NCI-H748 (cell line): ENCODE results near the gene IL36B.

ENCODE experiments used
- DNase-seq: peaks from one replicate; lab custom pipeline; 2025; ENCODE audit not compliant: unreplicated experiment; lab: John Stamatoyannopoulos, UW

Gene IL36B

DNA sequence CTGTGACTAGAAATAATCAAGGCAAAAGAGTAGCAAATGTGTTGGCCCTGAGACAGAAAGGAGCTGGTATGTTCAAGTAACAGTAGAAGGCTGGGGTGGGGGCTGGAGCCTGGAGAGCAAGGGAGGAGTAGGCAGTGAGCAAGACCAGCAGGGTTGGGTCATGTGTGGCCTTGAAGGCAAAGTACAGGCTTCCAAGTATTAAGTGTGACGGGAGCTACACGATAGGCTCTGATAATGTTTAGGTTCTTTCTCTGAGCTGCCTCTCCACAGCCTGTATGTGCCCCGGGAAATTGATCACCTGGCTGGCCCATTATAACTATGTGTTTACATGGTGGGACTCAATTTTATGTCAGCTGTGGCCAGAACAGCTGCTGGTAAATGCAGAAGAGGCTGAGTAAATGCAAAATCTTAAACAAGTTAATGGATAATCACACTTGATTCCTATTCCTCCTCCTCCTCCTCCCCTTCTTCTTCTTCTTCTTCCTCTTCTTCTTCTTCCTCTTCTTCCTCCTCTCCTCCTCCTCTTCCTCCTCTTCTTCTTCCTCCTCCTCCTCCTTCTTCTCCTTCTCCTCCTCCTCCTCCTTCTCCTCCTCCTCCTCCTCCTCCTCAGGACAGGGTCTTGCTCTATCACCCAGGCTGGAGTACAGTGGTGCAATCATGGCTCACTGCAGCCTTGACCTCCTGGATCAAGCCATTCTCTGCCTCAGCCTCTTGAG is 24.4 kb upstream of the IL36B start:
- DNase-seq: no peak

DNA sequence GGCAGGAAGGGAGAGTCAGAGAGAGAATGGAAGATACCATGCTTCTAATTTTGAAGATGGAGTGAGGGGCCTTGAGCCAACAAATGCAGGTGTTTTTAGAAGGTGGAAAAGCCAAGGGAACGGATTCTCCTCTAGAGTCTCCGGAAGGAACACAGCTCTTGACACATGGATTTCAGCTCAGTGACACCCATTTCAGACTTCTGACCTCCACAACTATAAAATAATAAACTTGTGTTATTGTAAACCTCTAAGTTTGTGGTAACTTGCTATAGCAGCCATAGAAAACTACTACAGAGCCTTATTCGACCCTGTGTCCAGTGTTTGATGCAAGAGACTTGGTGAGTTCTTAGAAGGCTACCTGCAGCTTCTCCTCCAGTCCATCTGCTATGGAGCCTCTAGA is 22.9 kb upstream of the IL36B start:
- DNase-seq: no peak

DNA sequence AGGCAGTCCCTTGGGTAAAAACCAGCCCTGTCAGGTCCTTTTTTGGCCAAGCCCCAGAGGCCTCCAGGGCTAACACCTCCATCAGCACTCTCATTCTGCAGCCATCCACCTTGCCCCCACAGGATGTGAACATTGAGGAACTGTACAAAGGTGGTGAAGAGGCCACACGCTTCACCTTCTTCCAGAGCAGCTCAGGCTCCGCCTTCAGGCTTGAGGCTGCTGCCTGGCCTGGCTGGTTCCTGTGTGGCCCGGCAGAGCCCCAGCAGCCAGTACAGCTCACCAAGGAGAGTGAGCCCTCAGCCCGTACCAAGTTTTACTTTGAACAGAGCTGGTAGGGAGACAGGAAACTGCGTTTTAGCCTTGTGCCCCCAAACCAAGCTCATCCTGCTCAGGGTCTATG is 22.4 kb upstream of the IL36B start:
- DNase-seq: no peak

DNA sequence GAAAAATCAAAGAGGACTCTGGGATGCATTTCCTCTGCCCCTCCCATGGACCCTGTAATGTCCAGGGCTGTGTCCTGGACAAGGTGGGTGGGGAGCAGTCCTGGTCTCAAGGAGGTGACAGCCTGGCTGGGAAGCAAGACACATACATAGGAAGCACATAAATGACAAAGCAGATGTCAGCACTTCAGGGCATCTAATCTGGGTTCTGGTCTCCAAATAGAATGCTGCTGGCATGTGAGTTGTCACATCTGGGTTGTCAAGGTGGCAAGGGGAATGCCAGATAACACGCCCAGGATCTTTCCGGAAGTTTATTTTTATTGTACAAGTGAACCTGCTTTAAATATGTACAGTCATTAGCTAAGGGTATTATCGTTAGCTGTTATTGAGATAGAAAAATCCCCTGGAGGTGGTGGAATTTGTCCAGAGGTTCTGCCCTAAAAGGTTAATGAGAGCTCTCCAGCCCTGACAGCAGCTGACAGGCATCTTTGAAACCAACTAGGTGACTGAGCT is 20.7 kb upstream of the IL36B start:
- DNase-seq: no peak

DNA sequence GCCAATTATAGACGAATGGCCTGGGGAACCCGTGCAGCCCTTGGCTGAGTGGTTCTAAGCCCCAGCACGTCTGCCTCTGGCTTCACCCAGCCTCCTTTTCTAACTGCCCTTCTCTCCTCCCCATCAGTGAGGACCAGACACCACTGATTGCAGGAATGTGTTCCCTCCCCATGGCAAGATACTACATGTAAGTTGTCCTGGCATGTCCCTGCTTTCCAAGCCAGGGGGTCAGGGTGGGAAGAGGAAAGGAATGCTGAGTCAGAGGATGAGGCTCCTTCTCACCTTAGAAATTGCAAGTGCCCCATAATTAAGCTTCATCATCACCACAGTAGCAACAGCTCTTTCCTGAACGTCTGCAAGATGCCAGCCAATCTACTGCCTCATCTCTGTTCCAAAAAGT is 19.9 kb upstream of the IL36B start:
- DNase-seq: no peak

DNA sequence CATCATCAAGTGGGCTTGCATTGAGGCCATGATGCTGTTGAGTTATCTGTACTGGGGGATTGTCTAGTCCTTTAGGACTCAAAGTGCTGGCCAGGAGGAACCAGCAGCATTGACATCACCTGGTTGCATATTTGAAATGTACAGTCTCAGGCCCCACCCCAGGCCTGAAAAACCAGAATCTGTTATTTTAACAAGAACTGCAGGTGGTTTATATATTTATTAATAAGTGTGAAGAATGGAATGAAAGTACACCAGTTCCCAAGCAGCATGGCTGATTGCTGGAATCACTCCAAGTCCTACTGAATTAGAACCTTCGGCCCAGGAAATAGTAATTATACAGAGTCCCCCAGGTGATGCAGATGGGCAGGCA is 17.9 kb upstream of the IL36B start:
- no peak for DNase-seq

DNA sequence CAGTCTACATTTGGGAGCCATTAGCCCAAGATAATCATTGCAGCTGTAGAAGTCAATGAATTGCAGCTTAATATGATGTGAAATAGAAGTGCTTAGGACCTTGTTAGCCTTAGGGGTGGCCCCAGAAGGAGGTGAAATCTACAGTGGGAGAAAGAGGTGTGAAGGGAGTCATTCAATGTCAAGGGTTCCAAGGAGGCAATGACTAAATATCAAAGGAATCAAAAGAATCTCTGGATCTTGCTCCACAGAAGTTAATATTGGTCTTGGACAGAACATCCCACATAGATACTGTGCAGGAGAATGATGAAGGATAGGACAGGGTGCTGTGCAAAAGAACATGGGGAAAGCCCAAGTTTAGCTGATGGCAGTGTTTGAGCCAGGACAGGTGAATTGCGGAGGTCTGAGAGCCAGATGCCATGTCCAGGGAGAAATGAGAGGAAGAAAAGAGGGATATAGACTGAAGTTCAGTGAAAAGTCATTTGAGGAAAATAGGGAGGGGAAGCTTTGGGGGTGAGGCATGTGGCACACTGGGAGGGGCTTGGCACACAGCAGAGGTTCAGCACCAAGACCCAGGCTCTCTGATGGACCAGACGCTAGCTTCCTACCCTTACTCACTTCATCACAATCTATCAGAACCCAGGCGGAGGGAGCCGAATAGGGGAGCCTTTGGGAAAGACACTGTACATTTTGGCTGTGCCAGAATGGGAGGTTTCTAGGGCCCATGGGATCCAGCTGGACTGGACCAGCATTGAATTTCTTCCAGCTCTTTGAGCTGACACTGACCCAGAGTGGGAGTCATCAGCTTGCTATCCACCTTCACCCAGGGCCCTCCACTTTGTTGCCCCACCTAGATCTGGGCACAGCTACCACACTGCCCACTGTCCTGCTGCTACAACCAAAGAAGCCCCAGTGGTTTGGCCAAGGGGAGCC is 17.3 kb upstream of the IL36B start:
- DNase-seq: no peak

DNA sequence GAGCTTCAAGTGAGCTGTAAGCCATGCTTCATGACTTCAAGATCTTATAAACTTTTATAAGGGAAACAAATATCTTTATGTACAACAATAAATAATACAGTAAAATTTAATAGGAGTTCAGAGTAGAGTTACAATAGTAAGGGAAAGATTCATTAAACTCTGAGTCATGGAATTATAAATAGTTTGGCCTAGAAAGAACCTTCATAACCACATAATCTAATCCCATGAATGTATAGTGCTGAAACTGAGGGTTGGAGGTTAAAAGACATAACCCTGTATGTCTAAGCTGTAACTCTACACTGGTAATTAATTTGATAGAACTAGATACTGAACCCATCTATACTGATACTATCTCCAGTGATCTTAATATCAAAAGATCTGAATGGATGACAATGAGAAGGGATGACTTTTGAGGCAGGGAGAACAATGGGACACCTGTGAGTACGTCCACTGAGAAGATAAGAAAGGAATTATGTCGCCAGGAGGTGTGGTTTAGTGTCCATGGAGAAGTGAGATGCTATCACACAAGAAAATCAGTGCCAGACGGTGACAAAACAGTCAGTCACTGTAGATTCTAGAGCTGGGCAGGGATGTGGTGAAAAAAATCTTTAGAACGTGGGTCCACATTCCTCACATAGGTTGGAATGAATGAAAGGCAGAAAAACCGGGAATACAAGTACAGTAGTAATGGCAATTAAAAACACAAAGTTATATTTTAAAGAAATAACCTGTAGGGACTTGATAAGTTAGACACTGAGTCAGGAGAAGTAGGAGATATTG is 16.2 kb upstream of the IL36B start:
- no peak for DNase-seq

DNA sequence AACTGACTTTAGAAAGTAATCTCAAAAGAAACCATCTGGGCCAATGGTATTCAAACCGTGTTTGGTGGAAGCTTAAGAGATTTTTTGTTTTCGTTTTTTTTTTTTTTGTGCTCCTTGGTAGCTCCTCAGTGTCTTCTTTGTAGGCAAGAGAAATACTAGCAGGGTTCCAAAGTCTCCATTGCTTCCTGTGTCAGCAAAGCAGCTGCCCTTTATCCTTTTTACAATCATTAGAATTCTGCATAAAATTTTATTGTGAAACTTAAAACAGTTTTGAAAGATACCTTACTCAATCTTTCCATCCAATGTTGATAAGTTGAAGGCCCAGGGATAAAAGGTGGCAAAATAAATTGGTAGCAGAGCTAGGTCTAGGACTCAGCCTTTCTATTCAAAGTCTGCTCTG is 15.6 kb upstream of the IL36B start:
- no peak for DNase-seq

DNA sequence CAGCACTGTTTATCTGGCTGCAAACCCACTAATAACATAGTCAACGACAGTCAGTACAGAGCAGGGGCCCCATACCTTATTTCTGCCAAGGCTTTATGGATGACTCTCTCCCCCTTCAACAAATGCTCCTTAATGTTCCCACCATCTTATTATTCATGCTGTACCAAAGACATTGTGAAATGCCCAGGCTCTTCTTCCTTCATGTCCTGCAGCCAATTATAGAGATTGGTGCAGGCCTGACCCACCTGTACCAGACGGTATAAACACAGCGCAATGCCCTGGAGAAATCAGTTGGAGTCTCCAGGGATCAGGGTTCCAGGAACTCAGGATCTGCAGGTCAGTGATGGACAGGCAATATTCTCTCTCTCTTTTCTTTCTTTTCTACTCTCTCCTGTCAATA is 15.0 kb upstream of the IL36B start, which contains the start of gene IL1F10:
Gene IL1F10, plus strand, starts transcription at position 290 of the 400 bp plus-strand sequence. CDS start 4,769 bp downstream, outside the sequence.
- no peak for DNase-seq

DNA sequence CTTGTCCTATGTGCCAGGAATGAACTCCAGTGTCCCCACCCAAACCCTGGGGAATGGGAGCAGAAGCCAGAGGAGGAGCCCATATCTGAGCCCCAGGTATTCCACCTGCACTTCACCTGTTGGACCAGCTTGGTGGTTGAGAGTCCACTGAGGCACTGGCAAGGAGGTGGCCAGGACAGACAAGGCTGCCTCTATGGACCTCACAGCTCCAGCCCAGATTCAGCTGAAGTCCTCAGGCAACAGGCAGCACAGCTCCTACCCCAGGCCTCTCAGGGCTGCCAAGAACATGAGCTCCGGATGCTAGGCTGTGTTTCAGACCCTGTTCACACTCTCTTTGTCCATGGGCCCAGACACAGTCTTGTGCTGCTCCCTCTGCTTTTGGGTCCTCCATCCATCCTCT is 12.2 kb upstream of the IL36B start:
- no peak for DNase-seq

DNA sequence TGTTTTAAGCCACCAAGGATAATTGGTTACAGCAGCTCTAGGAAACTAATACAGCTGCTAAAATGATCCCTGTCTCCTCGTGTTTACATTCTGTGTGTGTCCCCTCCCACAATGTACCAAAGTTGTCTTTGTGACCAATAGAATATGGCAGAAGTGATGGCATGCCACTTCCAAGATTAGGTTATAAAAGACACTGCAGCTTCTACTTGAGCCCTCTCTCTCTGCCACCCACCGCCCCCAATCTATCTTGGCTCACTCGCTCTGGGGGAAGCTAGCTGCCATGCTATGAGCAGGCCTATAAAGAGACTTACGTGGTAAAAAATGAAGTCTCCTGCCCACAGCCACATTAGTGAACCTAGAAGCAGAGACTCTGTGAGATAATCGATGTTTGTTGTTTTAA is 11.6 kb upstream of the IL36B start:
- no peak for DNase-seq

DNA sequence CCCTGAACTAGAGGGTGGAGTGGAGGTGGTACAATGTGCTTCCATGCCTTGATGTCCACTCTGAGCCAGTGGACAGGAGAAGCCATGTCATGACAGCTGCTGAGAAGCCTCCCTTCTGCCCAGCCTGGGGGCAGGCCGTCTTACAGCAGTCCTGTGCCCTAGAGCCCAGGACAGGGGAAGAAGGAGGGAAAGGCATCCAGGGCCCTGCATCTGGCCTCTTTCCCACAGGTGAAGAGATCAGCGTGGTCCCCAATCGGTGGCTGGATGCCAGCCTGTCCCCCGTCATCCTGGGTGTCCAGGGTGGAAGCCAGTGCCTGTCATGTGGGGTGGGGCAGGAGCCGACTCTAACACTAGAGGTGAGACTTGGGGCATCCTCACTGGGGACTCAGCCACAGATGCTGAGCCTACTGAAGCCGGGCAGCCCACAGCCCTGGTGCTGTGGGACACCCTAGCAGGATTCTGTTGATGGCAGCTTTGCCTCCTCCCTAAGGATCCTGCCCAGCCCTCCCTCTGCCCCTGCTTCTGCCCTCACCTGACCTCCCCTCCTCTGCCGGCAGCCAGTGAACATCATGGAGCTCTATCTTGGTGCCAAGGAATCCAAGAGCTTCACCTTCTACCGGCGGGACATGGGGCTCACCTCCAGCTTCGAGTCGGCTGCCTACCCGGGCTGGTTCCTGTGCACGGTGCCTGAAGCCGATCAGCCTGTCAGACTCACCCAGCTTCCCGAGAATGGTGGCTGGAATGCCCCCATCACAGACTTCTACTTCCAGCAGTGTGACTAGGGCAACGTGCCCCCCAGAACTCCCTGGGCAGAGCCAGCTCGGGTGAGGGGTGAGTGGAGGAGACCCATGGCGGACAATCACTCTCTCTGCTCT is 9.5 kb upstream of the IL36B start:
- no peak for DNase-seq

DNA sequence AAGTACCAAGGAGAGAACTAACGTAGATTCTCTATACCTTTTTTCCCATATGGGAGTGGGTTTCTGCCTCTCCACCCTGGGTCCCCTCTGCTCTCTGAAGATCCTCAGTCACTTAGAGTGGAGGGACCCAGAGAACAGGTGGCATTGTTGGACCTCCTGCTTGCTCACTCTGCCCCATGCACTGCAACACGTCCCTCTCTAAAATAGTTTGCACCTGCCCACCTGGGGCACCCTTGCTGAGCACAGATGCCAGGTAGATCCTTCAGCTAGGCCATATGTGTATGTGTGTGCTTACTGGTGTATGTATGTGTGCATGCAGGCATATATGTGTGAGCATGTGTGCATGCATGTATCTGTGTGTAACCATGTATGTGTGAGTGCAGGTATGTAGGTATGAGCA is 8.6 kb upstream of the IL36B start:
- DNase-seq: no peak

DNA sequence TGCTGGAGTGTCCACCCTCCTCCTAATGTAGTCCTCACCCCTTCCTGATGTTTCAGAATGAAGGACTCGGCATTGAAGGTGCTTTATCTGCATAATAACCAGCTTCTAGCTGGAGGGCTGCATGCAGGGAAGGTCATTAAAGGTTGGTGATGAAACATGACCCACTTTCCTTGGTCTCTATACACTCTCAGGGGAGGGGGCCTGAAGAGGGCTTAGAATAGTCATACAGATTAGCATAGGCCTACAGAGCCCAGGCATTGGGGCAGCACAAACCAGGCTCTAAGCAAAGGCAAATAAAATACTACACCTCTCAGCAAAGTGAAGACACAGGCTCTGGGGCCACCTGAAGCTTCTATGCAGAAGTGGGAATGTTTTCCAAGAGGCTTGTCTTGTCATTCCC is 8.1 kb upstream of the IL36B start:
- no peak for DNase-seq

DNA sequence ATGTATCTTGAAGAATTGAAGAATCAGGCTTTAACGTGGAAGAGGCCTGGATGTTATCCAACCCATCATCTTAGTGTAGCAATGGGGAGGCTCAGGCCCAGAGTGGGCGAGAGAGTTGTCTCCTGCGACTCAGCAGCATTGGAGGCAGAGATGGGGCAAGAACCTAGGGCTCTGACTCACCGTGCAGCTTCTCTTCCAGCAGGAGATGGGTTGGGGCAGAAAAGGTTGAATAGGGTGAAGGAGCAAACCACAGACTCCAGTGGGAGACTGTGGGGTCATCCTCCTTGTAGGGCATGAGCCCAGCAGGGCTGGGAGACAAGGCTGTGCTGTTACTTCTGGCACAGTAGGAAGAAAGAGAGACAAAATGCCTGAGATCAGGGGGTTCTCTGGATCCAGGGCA is 7.7 kb upstream of the IL36B start:
- no peak for DNase-seq

DNA sequence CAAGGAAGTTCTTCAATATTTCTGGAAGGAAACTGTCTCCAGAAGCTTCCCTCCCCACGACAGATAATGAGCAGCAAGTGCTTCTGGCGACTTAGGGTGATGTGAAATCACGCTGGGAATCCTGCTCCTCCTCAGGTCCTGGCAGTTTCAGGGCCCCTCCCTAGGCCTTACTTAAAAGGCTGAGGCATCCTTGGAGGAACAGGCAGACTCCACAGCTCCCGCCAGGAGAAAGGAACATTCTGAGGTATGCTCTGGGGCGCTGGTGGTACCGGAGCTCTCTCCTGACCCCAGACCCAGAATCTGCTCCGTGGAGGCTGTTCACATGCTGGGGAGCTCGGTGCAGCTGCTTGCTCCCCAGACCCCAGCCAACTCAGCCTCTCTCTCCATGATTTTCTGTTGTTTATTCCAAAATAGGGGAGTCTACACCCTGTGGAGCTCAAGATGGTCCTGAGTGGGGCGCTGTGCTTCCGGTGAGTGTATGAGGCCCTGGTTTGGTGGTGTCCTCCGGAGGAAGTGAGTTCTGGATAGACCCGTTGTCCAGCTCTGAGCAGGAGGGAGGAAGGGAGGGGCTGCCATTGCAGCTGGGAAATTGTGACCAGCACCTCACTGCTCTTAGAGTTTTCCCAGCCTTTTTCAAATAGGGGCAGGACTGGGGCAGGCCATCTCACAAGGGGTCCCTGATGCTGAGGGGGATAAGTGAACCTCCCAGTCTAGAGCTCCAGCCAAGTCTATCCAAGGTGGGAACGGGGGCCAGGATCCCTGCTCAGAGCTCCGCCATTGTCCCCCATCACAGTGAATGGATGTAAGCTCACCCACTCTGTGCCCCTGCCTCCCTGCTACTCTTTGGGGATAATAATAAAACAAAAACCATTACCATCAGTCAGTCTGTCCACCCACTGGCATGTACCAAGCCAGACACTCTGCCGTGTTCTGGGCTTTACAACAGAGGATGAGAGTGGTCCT is 6.6 kb upstream of the IL36B start, which contains the start of gene IL36RN:
Gene IL36RN, plus strand, starts transcription at position 201 of the 963 bp plus-strand sequence. Its CDS starts 241 bp downstream, at position 442.
- DNase-seq: no peak

DNA sequence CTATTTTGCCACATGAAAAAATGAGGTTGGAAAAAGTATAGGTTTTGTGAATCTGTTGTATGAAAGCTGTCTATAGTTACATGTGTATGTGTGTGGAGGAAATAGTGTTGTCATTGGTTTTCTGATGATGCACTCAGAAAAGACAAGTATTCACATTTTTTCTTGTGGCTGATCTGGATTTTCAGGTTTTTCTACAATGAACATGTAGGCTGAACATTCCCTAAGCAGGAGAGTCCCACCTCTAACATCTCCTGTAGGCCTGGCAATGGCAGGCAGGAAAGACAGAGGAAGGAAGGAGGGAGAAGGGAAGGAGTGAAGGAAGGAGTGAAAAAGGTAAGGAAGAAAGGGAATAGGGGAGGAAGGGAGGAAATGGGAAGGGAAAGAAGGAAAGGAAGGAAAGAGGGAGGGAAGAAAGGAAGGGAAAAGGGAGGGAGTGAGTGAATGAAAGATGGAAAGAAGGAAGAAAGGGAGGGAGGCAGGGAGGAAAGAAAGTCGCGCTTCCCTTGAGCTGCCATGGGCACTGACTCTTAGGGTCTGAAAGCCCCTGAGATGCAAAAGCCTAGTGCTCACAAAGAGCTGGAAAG is 5.8 kb upstream of the IL36B start:
- DNase-seq: no peak

DNA sequence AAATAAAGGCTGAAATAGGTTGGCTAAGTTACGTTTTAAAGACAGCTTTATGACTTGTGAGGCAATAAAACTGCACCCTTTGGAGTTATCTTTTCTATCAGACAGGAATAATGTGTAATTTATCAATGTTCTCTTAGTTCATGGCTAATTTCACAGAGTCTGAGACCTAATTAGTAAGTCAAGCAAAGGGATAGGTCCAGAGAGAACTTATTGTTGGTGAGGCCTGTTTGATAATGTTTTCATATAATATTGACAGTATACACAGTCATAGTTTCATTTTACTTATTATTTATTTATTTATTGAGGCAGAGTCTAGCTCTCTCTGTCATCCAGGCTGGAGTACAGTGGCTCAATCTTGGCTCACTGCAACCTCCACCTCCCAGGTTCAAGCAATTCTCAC is 4.5 kb upstream of the IL36B start:
- DNase-seq: no peak
